Osteocyte (in vitro differentiated cells): ENCODE measurements around the gene FRAT2. TPM values are rescaled to one million over a fixed set of nuclear protein-coding genes. Genes with fewer than 3 reads are reported as not detected.

Source experiments
- DNase-seq: peaks from one replicate; pipeline ENCODE4 v3.0.0; 2021; ENCODE audit warnings: mixed read lengths; ENCODE audit not compliant: unreplicated experiment; ENCODE audit errors: extremely low spot score
- H3K27ac Mint-ChIP-seq: one replicate; pipeline ENCODE4 v1.8.0; 2021; ENCODE audit warnings: mild to moderate bottlenecking, mixed read lengths; ENCODE audit not compliant: unreplicated experiment
- H3K27me3 Mint-ChIP-seq: one replicate; pipeline ENCODE4 v1.8.0; 2021; ENCODE audit warnings: mixed read lengths; ENCODE audit not compliant: unreplicated experiment
- H3K36me3 Mint-ChIP-seq: one replicate; pipeline ENCODE4 v1.8.0; 2021; ENCODE audit warnings: mixed read lengths; ENCODE audit not compliant: unreplicated experiment
- H3K4me1 Mint-ChIP-seq: one replicate; pipeline ENCODE4 v1.8.0; 2021; ENCODE audit warnings: mixed read lengths; ENCODE audit not compliant: unreplicated experiment
- H3K4me3 Mint-ChIP-seq: one replicate; pipeline ENCODE4 v1.8.0; 2021; ENCODE audit warnings: mild to moderate bottlenecking, moderate library complexity, mixed read lengths; ENCODE audit not compliant: unreplicated experiment
- H3K9me3 Mint-ChIP-seq: one replicate; pipeline ENCODE4 v1.8.0; 2021; ENCODE audit warnings: mixed read lengths; ENCODE audit not compliant: unreplicated experiment
- CTCF ChIP-seq: fragments of 200-600 bp; sonication (generic); IDR thresholded peaks from 2 replicates; pipeline ENCODE4 v1.5.0; 2021; ENCODE audit warnings: antibody characterized with exemption, mild to moderate bottlenecking, moderate library complexity
- total RNA-seq: library from RNA; stranded (reverse); gene quantifications from 2 replicates; pipeline ENCODE4 v1.2.1, GENCODE V29; 2021

FRAT2 gene
- total RNA-seq, 1 donor from 2014 or later = 8.0 TPM

DNA sequence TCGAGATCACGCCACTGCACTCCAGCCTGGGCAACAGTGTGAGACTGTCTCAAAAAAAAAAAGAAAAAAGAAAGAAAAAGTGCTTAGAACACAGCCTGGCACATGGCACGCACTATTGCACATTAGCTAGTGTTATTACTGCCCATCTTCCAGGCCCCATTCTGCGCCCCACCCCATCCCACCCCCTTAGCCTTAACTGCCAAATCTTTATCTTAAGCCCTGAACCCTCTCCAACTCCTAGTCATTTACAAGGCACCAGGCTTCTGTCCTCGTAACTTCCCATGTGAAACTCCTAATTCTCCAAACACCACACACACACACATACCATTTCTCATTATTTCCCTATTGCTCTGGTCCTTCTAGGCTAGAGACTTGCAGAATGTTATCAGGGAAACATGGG, 4.8 kb downstream of the FRAT2 start:
- DNase-seq = no peak
- Mint-ChIP-seq H3K27me3 (no peaks in the 10 kb centered on the region), H3K9me3 (no peaks in the 10 kb centered on the region), H3K4me3 (no peak overlapping the region), H3K27ac (no peak overlapping the region), H3K36me3 (peaks cover 15% of the 10 kb centered on the region), H3K4me1 (peaks cover 31% of the 10 kb centered on the region)
- no peak for TF ChIP-seq CTCF

- DNase-seq = no peak
- H3K27ac Mint-ChIP-seq = no peak overlapping the region
- H3K4me3 Mint-ChIP-seq = no peak overlapping the region
These were observed 5.7 kb downstream of the FRAT2 start for GRCh38 chr10:97328646-97329453.

DNA sequence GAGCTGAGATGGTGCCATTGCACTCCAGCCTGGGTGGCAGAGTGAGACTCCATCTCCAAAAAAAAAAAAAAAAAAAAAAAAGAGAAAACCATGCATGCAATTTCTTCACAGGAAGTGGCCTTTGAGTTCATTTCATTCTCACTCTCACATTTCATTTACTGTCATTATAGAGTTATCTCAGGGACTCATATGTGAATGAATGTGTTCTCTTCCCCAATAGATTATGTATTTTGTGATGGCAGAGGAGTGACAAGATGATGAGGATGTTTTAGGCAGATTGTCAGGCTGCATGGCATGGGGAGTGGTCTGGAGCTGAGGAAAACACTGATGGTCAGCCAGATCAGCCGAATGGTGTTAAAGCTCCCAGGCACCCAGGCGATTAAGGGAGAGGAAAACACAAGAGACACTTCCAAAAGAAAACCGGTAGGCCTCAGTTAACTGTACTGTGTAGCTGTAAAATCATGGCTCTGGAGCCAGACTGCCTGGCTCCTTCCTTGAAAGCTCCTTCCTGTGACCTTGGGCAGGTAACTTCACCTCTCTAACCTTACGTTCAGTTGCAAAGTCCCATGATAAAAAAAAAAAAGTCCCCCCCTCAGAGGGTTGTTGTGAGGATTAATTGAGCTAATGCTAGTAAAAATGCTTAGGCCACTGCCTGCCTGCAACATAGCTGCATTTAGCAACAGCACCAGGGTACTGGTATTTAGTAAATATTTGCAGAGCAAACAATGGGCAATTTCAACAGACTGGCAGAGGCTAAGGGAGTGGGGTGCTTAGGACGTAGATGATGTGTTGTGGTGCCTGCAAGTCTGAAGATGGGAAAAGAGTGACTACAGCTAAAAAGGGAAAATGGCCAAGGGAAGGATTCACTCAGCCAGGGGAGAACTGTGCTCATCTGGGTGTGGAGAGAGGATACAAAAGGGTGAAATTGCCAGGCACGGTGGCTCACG, 6.9 kb downstream of the FRAT2 start:
- no peak for TF ChIP-seq CTCF
- peaks cover 15% of the 10 kb centered on the region for H3K36me3 Mint-ChIP-seq
- H3K4me1 Mint-ChIP-seq = peaks cover 21% of the 10 kb centered on the region
- H3K4me3 Mint-ChIP-seq = no peak overlapping the region
- H3K9me3 Mint-ChIP-seq = no peaks in the 10 kb centered on the region
- H3K27me3 Mint-ChIP-seq = no peaks in the 10 kb centered on the region
- H3K27ac Mint-ChIP-seq = no peak overlapping the region
- DNase-seq = no peak

More at GRCh38 chr10:97328646-97329453, 5.7 kb downstream of the FRAT2 start:
- H3K36me3 Mint-ChIP-seq = peaks cover 15% of the 10 kb centered on the region
- no peaks in the 10 kb centered on the region for H3K9me3 Mint-ChIP-seq
- peaks cover 31% of the 10 kb centered on the region for H3K4me1 Mint-ChIP-seq
- TF ChIP-seq CTCF = no peak
- H3K27me3 Mint-ChIP-seq = no peaks in the 10 kb centered on the region

- no peak overlapping the region for H3K27ac Mint-ChIP-seq
- no peaks in the 10 kb centered on the region for H3K9me3 Mint-ChIP-seq
- H3K27me3 Mint-ChIP-seq = no peaks in the 10 kb centered on the region
- TF ChIP-seq CTCF = no peak
- no peak overlapping the region for H3K4me3 Mint-ChIP-seq
- H3K4me1 Mint-ChIP-seq = peaks cover 14% of the 10 kb centered on the region
- H3K36me3 Mint-ChIP-seq = peaks cover 14% of the 10 kb centered on the region
- DNase-seq = no peak
These were observed 8.8 kb downstream of the FRAT2 start for GRCh38 chr10:97325754-97326153.

DNA sequence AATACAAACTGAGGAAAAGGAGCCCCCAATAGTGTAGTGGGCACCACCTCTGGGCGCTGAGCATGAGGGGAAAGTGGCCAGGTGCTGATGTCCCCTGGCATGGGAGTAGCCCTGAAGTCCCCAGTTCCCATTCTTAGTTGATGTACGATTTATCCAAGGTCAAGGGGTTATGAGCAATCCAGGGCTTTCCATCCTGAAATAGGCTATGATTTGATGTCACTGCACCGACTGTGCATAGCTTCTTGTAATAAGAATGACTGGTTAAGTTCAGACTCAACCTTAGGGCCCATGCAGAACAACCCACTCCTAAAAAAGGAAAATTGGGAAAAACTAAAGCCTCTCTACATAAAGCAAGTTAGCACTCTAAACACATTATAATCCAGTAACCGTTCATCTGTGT, 11.0 kb downstream of the FRAT2 start:
- TF ChIP-seq CTCF = no peak
- Mint-ChIP-seq H3K4me3 (no peak overlapping the region), H3K27ac (no peak overlapping the region), H3K9me3 (no peaks in the 10 kb centered on the region), H3K36me3 (peaks cover 4% of the 10 kb centered on the region), H3K4me1 (peaks cover 20% of the 10 kb centered on the region), H3K27me3 (peaks cover 7% of the 10 kb centered on the region)
- DNase-seq = no peak
